Right renal cortex interstitium (tissue), 3 donors: ENCODE measurements around the gene ABTB2. TPM values are rescaled to one million over a fixed set of nuclear protein-coding genes. Genes with fewer than 3 reads are reported as not detected.

Experiments
- DNase-seq, 3 donors: peaks; one replicate each; pipeline ENCODE4 v3.0.0-alpha.2; 2013; ENCODE audit warnings: low read depth in 3 of 3, low spot score in 2 of 3
- polyA plus RNA-seq, 3 donors: library from polyadenylated mRNA; unstranded; fragments of 120-200 nt; gene quantifications; one replicate each; pipeline ENCODE4 v1.2.1, GENCODE V29; 2013; ENCODE audit not compliant: insufficient read length in 3 of 3

ABTB2 gene
- polyA plus RNA-seq, 3 donors, result 6.4 to 7.1 (median 6.4) TPM

GRCh38 chr11:34132261-34132965, 225.4 kb downstream of the ABTB2 start:
- no peak for DNase-seq

- DNase-seq, result no peak
Observed at GRCh38 chr11:34128824-34129223, 229.0 kb downstream of the ABTB2 start.

- no peak for DNase-seq
Observed at GRCh38 chr11:34126959-34127848, 230.6 kb downstream of the ABTB2 start.

- no peak for DNase-seq
Observed at GRCh38 chr11:34124885-34125668, 232.7 kb downstream of the ABTB2 start.

- DNase-seq, result no peak
Observed at GRCh38 chr11:34120651-34121050, 237.2 kb downstream of the ABTB2 start.

GRCh38 chr11:34114471-34114870, 243.3 kb downstream of the ABTB2 start:
- DNase-seq, result no peak

GRCh38 chr11:34114014-34114413, 243.8 kb downstream of the ABTB2 start:
- no peak for DNase-seq

- DNase-seq, result no peak
Observed at GRCh38 chr11:34111722-34112270, 246.0 kb downstream of the ABTB2 start.

GRCh38 chr11:34105957-34106504, 251.8 kb downstream of the ABTB2 start:
- DNase-seq, result no peak

GRCh38 chr11:34105079-34105956, 252.5 kb downstream of the ABTB2 start, which contains the start of gene NAT10:
TSS of gene NAT10 (plus strand) at chr11:34105629. CDS start at chr11:34108226, 2,597 bp downstream.
- peak; percentile 97 to 99 (median 98) for DNase-seq

- DNase-seq, result no peak
Observed at GRCh38 chr11:34104680-34105078, 253.1 kb downstream of the ABTB2 start.

Other genes starting within 250 kb of the ABTB2 start
- gene CAT, start 80.9 kb upstream of the ABTB2 start, polyA plus RNA-seq, result 100 to 1,000 TPM; 165 to 171 (median 166) TPM
- gene ELF5, start 155.8 kb upstream of the ABTB2 start, polyA plus RNA-seq, result 10 to 100 TPM; 54.5 to 77.8 (median 74.6) TPM